Stimulated activated CD4-positive, alpha-beta T cell treated with anti-CD3 and anti-CD28 coated beads, TNF-alpha, amount 100 ng/mL, for 1 hour (primary cell): ENCODE measurements around the gene MRPL51.
A peak's percentile ranks its signal among the peaks of the same experiment; 100 is the strongest.
"Not testable (repeated sequence)": the region's sequence is repeated elsewhere in the genome, so short reads cannot be mapped to it uniquely, and the experiment has no call there.

Source experiments
- DNase-seq, 3 donors: peaks; one replicate each; pipeline ENCODE4 v3.0.0-alpha.2; 2020; ENCODE audit warnings: low read depth in 3 of 3, low spot score in 1 of 3

MRPL51 gene

DNA sequence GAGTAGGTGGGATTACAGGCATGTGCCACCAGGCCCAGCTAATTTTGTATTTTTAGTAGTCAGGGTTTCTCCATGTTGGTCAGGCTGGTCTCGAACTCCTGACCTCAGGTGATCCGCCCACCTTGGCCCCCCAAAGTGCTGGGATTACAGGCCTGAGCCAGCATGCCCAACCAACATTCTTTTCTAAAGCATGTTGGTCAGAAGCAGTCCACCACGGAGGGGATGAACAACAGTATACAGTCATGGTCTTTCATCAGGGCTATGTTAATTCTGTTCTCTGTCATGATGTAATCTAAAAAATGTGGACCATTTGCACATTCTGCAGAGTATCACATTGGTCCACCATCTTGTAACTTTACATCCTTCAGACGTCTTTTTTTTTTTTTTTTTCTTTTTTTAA is 3.6 kb downstream of the MRPL51 start:
- DNase-seq = no peak

GRCh38 chr12:6488240-6488639 is 4.8 kb downstream of the MRPL51 start:
- no peak for DNase-seq

- DNase-seq = no peak
These were observed 14.6 kb downstream of the MRPL51 start for GRCh38 chr12:6478416-6478815.

- not testable (repeated sequence) for DNase-seq
These were observed 15.3 kb downstream of the MRPL51 start for GRCh38 chr12:6477601-6478377.

DNA sequence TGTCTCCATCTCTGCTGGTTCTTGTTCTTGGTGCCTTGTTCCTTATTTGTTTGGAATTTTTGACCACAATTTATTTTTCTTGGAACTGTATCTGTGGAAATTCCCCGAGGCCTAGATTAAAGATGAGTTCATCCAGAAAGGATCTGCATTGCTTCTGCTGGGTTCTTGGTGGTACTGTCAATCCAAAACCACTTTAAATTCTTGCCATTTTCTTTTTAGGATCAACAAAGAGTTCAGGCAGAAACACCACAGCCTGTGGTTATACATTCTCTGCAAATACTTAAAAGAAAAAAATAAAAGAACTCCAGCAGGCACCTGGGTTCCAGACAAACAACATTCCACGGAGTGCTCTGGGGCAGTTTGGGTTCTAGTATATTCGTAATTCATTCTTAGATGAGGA is 16.6 kb downstream of the MRPL51 start:
- no peak for DNase-seq

GRCh38 chr12:6475233-6475975 is 17.7 kb downstream of the MRPL51 start:
- not testable (repeated sequence) for DNase-seq

DNA sequence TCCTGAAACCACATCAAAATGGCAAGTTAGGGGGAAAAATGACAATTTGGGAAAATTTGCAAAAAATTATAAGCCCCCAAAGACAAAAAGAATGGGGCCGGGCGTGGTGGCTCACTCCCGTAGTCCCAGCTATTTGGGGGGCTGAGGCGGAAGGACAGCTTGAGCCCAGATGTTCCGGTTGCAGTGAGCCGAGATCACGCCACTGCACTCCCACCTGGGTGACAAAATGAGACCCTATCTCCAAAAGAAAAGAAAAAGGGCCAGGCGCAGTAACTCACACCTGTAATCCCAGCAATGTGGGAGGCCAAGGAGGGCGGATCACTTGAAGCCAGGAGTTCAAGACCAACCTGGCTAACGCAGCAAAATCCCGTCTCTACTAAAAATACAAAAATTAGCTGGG is 20.6 kb downstream of the MRPL51 start:
- DNase-seq = no peak

- DNase-seq = no peak
These were observed 21.1 kb downstream of the MRPL51 start for GRCh38 chr12:6471989-6472360.

- DNase-seq = peak; percentile 89 to 93 (median 91)
These were observed 22.5 kb downstream of the MRPL51 start, which contains the start of gene VAMP1 for GRCh38 chr12:6470375-6471163. Gene VAMP1, minus strand, starts transcription at chr12:6470677. Its CDS starts 146 bp downstream, at chr12:6470531.

- DNase-seq = no peak
These were observed 23.3 kb downstream of the MRPL51 start for GRCh38 chr12:6469609-6470374.

DNA sequence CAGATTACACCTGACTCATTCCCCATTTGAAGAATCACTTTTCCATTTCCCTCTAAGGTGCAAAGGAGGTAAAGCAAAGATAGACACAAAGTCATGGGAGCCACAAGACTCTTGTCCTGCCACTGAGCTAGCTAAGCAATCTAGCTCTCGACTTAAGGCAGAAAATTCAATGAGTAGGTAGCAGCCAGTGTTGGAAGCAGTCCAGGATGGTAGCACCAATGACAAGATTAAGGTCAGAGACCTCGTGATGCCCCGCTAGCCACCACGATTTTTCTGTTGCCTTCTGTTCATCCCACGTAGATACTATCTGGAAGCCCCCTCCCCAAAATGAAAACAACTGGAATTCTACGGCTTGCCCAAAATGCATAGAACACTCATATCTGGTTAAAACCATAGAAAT is 24.0 kb downstream of the MRPL51 start:
- DNase-seq = no peak

DNA sequence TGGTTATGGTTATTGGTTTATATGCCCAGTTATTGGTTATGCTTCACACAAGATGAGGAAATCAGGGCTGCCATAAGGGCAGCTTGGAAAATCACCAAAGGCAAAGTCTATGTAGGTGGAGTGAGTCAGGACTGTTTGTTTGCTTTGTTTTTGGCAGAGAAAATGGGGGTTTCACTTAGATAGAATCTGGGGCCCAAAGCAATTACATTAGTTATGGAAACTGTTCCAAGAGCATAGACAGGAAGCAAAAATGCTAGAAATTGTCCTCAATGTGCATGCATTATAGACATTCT is 24.8 kb downstream of the MRPL51 start:
- no peak for DNase-seq

GRCh38 chr12:6467571-6468282 is 25.3 kb downstream of the MRPL51 start:
- not testable (repeated sequence) for DNase-seq

- DNase-seq = not testable (repeated sequence)
These were observed 26.3 kb downstream of the MRPL51 start for GRCh38 chr12:6466751-6467150.

DNA sequence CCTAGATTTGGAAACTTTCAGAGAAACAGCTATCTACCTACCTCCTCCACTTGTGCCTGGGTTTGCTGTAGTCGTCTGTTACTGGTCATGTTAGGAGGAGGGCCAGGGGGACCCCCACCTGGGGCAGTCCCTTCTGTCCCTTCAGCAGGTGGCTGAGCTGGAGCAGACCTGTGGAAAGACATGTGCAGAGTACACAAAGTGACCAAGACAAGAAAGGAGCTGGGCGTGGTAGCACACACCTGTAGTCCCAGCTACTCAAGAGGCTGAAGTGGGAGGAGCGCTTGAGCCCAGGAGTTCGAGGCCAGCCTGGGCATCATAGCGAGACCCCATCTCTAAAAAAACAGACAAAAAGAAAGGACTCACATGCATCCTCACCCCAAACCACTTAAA is 26.9 kb downstream of the MRPL51 start:
- no peak for DNase-seq

- DNase-seq = no peak
These were observed 27.4 kb downstream of the MRPL51 start for GRCh38 chr12:6465467-6466183.

- DNase-seq = no peak
These were observed 28.5 kb downstream of the MRPL51 start for GRCh38 chr12:6464531-6464930.

GRCh38 chr12:6463858-6464257 is 29.2 kb downstream of the MRPL51 start:
- DNase-seq = no peak

- DNase-seq = no peak
These were observed 29.8 kb downstream of the MRPL51 start for GRCh38 chr12:6463216-6463615.
